Measurements from ENCODE around the gene ENDOV.

The ENDOV gene

DNA sequence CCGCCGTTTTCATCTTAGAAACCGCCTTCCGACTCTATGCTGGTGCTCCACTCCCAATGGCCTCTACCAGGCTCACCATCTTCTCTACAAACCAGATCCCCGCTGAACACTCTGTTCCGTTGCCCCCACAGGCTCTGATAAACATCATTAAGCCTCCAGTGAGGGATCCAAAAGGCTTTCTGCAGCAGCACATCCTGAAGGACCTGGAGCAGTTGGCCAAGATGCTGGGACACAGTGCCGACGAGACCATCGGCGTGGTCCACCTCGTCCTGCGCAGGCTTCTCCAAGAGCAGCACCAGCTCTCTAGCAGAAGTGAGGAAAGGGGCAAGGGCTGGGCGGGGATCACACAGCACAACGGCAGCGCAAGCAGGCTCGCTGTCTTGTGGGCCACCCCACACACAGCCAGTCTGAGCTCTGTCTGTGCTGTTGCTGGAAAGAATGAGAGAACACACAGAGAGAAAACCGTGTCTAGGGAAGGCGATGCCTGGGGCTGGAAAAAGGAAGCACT lies 33.5 kb upstream of the ENDOV start:
- Histone ChIP-seq H3K27me3 (ENCODE audit: insufficient read depth, low read length, poor library complexity, severe bottlenecking) (no peaks in the 10 kb centered on the region), H3K9ac (ENCODE audit: low read depth, low read length, poor library complexity, severe bottlenecking) (no peak overlapping the region), H2AFZ (ENCODE audit: low read length) (no peak overlapping the region), H3F3A (ENCODE audit: low read depth) (no peaks in the 10 kb centered on the region), H3K9me3 (ENCODE audit: insufficient read depth, low read depth, low read length) (no peaks in the 10 kb centered on the region), H3K79me2 (ENCODE audit: insufficient read depth, low read length) (no peaks in the 10 kb centered on the region), H3K9me2 (replicated peaks; ENCODE audit: low read depth, low read length) (no peaks in the 10 kb centered on the region), H3K4me1 (ENCODE audit: insufficient read depth, low read length, poor library complexity, severe bottlenecking) (no peaks in the 10 kb centered on the region), H3K4me3 (ENCODE audit: low read length, poor library complexity, severe bottlenecking) (no peak overlapping the region), H3K4me2 (ENCODE audit: low read depth, low read length, poor library complexity, severe bottlenecking) (no peak overlapping the region), H3K36me3 (ENCODE audit: insufficient read depth, low read length) (peaks cover 69% of the 10 kb centered on the region; the same call in 1 of the 2 replicates), H4K20me1 (ENCODE audit: insufficient read depth, low read length, poor library complexity, severe bottlenecking) (peaks cover 2% of the 10 kb centered on the region)
- TF ChIP-seq, protein P1, sequence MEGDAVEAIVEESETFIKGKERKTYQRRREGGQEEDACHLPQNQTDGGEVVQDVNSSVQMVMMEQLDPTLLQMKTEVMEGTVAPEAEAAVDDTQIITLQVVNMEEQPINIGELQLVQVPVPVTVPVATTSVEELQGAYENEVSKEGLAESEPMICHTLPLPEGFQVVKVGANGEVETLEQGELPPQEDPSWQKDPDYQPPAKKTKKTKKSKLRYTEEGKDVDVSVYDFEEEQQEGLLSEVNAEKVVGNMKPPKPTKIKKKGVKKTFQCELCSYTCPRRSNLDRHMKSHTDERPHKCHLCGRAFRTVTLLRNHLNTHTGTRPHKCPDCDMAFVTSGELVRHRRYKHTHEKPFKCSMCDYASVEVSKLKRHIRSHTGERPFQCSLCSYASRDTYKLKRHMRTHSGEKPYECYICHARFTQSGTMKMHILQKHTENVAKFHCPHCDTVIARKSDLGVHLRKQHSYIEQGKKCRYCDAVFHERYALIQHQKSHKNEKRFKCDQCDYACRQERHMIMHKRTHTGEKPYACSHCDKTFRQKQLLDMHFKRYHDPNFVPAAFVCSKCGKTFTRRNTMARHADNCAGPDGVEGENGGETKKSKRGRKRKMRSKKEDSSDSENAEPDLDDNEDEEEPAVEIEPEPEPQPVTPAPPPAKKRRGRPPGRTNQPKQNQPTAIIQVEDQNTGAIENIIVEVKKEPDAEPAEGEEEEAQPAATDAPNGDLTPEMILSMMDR (conservative IDR thresholded peaks at IDR 0.05; ENCODE audit: low read length), result no peak
- TF ChIP-seq EZH2phosphoT487 (IDR thresholded peaks at IDR 0.05; ENCODE audit: borderline replicate concordance), result no peak

DNA sequence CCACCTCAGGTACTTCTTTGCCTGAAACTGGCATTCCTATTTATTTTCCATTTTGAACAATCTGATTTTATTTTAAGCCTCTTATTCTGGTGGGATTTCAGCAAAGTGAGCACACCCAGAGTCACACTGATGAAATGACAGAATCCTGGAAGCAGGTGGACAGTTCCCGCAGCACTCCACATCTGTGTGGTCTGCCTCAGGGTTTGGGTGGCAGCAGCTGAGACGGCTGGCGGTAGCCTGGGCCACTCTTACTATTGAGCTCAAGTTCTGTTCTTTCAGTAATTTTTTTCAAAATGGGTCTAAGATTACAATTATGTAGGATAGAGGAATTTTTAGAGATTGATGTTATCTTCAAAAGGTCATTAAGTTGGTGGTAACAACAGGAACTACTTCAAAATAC lies 32.5 kb upstream of the ENDOV start:
- Histone ChIP-seq H3K4me1 (ENCODE audit: insufficient read depth, low read length, poor library complexity, severe bottlenecking) (no peaks in the 10 kb centered on the region), H3F3A (ENCODE audit: low read depth) (no peaks in the 10 kb centered on the region), H3K9ac (ENCODE audit: low read depth, low read length, poor library complexity, severe bottlenecking) (no peak overlapping the region), H4K20me1 (ENCODE audit: insufficient read depth, low read length, poor library complexity, severe bottlenecking) (peaks cover 2% of the 10 kb centered on the region), H3K27me3 (ENCODE audit: insufficient read depth, low read length, poor library complexity, severe bottlenecking) (no peaks in the 10 kb centered on the region), H3K9me3 (ENCODE audit: insufficient read depth, low read depth, low read length) (no peaks in the 10 kb centered on the region), H3K4me3 (ENCODE audit: low read length, poor library complexity, severe bottlenecking) (no peak overlapping the region), H3K4me2 (ENCODE audit: low read depth, low read length, poor library complexity, severe bottlenecking) (no peak overlapping the region), H3K36me3 (ENCODE audit: insufficient read depth, low read length) (peaks cover 66% of the 10 kb centered on the region; the same call in 1 of the 2 replicates), H3K79me2 (ENCODE audit: insufficient read depth, low read length) (no peaks in the 10 kb centered on the region), H3K9me2 (replicated peaks; ENCODE audit: low read depth, low read length) (no peaks in the 10 kb centered on the region), H2AFZ (ENCODE audit: low read length) (no peak overlapping the region)
- TF ChIP-seq, protein P1 (conservative IDR thresholded peaks at IDR 0.05; ENCODE audit: low read length), result no peak
- no peak for TF ChIP-seq EZH2phosphoT487 (IDR thresholded peaks at IDR 0.05; ENCODE audit: borderline replicate concordance)

DNA sequence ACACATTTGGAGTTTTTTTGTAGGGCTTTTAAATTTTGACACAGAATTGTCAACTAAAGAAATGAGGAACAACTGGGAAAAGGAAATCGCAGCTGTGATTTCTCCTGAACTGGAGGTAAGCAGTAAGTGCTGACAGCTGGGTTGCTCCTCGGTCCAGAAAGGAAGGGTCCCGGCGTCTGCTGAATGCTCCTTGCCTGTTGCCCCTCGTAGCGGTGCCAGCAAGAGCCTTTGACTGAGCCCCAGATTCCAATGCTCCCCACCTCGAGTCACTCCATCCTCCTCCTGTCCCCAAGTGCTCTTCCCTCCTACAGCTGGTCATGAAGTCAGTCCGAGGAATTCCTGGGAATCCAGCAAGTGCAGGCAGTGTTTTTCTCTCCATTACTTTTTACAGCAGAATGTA lies 32.0 kb upstream of the ENDOV start:
- H2AFZ ChIP-seq (ENCODE audit: low read length), result no peak overlapping the region
- H3K9ac ChIP-seq (ENCODE audit: low read depth, low read length, poor library complexity, severe bottlenecking), result no peak overlapping the region
- H3K4me2 ChIP-seq (ENCODE audit: low read depth, low read length, poor library complexity, severe bottlenecking), result no peak overlapping the region
- H3K36me3 ChIP-seq (ENCODE audit: insufficient read depth, low read length), result peaks cover 65% of the 10 kb centered on the region; the same call in 1 of the 2 replicates
- peaks cover 2% of the 10 kb centered on the region for H4K20me1 ChIP-seq (ENCODE audit: insufficient read depth, low read length, poor library complexity, severe bottlenecking)
- H3K4me1 ChIP-seq (ENCODE audit: insufficient read depth, low read length, poor library complexity, severe bottlenecking), result no peaks in the 10 kb centered on the region
- no peaks in the 10 kb centered on the region for H3K9me3 ChIP-seq (ENCODE audit: insufficient read depth, low read depth, low read length)
- TF ChIP-seq, protein P1 (conservative IDR thresholded peaks at IDR 0.05; ENCODE audit: low read length), result no peak
- no peak for TF ChIP-seq EZH2phosphoT487 (IDR thresholded peaks at IDR 0.05; ENCODE audit: borderline replicate concordance)
- no peaks in the 10 kb centered on the region for H3K27me3 ChIP-seq (ENCODE audit: insufficient read depth, low read length, poor library complexity, severe bottlenecking)
- H3K79me2 ChIP-seq (ENCODE audit: insufficient read depth, low read length), result no peaks in the 10 kb centered on the region
- no peak overlapping the region for H3K4me3 ChIP-seq (ENCODE audit: low read length, poor library complexity, severe bottlenecking)
- H3F3A ChIP-seq (ENCODE audit: low read depth), result no peaks in the 10 kb centered on the region
- H3K9me2 ChIP-seq (replicated peaks; ENCODE audit: low read depth, low read length), result no peaks in the 10 kb centered on the region

All from Loucy (cell line).